C1 segment of cervical spinal cord (tissue), 14 donors: ENCODE data around the gene AMY1C.
"Not testable (repeated sequence)": the region's sequence is repeated elsewhere in the genome, so short reads cannot be mapped to it uniquely, and the experiment has no call there.

Experiments
- DNase-seq, 14 donors: peaks; one replicate each; lab custom pipeline; 2025; lab: John Stamatoyannopoulos, UW

AMY1C gene

DNA sequence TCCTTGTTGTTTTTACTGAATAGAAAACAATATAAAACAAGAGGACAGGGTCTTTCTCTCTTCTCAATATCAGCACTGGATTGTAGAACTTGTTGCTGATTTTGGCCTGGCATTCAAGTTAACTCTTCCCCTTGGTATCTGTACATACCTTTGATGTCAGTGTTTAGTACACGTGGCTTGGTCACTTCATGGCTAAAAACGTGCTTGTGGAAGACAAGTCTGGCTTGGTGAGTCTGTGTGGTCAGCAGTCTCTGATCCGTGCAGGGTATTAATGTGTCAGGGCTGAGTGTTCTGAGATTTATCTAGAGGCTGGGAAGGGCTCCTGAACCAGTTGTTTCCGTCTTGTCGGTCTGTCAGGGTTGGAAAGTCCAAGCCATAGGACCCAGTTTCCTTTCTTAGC, at the start of gene AMY1C:
AMY1C (plus strand) TSS at position 301 of the 400 bp plus-strand sequence. CDS start 572 bp downstream, outside the sequence.
- not testable (repeated sequence) for DNase-seq

DNA sequence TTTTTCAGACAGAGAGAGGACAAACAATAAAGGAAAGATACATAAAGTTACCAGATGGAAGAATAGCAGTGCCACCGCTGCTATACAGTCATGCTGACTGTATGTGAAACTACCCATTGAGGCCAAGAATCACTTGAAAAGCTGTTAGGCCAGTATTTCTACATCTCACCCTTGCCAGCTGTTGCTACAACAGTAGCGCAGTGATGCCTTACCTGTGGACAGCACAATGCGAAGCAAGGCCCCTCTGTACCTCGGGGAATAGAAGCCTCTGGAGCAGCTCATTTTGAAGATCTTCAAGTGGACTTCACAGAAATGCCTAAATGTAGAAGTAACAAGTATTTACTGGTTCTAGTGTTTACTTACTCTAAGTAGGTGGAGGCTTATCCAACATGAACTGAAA, 49.0 kb upstream of the AMY1C start:
- not testable (repeated sequence) for DNase-seq

DNA sequence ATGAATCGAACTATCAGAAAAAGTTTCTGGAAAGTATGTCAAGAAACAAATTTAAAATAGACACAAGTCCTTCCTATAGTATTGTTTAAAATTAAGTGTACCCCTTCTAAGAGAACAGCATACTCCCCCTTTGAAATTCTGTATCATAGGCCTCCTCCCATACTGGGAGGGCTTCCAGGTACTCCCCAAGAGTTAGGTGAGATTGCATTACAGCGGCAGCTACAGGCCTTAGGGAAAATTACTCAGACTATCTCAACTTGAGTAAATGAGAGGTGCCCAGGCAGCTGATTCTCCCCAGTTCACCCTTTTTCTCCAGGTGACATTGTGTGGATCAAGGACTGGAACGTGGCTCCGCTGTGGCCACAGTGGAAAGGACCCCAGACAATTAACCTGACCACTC, 48.4 kb upstream of the AMY1C start:
- not testable (repeated sequence) for DNase-seq

DNA sequence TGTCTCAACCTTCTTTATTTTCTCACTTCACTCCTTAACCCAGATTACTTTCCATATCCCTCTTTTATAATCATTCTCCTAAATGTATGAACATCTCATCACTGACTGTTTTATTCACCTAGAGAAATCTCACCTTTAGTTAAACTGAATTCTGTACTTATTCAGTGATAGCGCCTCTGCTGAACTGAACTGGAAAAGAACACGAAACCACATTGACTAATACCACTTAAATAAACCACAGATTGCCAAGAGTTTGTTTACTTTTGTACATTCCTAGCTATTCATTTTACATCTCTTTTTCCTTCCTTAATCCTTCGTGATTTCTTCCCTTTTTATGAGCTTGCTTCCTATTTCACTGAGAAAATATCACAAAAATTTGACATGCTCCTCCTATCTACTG, 42.0 kb upstream of the AMY1C start:
- DNase-seq: not testable (repeated sequence)

DNA sequence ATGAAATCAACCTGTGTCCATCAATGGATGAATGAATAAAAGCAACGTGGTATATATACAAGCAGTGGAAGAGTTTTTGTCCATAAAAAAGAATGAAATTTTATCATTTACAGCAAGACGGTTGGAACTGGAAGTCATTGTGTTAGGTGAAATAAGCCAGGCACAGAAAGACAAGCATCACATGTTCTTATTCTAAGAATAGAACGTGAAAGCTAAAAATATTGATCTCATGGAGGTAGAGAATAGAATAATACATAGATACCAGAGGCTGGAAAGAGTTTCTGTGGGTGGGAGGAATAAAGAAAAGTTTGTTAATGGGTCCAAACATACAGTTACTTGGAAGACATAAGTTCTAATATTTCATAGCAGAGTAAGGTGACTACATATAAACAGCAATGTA, 39.3 kb upstream of the AMY1C start:
- not testable (repeated sequence) for DNase-seq

DNA sequence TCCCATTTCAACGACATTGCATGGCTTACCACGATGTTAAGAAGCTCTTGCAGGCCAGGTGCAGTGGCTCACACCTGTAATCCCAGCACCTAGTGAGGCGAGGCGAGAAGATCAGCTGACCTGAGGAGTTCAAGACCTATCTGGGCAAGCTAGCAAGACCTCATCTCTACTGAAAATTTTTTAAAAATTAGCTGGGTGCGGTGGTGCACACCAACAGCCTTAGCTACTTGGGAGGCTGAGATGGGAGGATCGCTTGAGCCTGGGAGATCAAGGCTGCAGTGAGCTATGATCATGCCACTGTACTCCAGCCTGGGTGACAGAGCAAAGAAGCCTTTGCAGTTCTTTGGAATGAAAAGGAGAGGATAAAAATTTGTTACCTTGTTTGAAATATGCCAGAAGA, 32.3 kb upstream of the AMY1C start:
- DNase-seq: not testable (repeated sequence)

DNA sequence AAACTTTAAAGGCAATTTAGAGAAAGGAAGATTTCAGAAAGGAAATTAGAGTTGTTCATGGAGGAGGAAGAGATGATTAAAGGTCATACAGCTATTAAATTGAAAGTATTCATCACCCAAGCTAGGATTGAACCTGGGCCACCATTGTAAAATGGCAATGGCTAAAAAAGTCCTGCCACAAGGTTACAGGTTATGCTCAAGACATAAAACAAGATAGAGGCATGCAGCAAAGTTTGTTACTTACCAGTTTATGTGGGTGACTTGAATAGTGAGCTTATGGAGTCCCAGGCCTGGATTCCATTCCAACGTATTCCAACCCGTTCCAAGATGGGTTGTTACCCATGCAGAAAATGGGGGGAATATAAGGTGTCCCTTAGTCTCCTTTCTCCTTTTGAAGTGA, 28.2 kb upstream of the AMY1C start:
- not testable (repeated sequence) for DNase-seq

DNA sequence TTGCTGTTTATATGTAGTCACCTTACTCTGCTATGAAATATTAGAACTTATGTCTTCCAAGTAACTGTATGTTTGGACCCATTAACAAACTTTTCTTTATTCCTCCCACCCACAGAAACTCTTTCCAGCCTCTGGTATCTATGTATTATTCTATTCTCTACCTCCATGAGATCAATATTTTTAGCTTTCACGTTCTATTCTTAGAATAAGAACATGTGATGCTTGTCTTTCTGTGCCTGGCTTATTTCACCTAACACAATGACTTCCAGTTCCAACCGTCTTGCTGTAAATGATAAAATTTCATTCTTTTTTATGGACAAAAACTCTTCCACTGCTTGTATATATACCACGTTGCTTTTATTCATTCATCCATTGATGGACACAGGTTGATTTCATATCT, 14.4 kb upstream of the AMY1C start:
- DNase-seq: not testable (repeated sequence)

DNA sequence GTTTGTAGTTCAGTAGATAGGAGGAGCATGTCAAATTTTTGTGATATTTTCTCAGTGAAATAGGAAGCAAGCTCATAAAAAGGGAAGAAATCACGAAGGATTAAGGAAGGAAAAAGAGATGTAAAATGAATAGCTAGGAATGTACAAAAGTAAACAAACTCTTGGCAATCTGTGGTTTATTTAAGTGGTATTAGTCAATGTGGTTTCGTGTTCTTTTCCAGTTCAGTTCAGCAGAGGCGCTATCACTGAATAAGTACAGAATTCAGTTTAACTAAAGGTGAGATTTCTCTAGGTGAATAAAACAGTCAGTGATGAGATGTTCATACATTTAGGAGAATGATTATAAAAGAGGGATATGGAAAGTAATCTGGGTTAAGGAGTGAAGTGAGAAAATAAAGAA, 11.7 kb upstream of the AMY1C start:
- not testable (repeated sequence) for DNase-seq

DNA sequence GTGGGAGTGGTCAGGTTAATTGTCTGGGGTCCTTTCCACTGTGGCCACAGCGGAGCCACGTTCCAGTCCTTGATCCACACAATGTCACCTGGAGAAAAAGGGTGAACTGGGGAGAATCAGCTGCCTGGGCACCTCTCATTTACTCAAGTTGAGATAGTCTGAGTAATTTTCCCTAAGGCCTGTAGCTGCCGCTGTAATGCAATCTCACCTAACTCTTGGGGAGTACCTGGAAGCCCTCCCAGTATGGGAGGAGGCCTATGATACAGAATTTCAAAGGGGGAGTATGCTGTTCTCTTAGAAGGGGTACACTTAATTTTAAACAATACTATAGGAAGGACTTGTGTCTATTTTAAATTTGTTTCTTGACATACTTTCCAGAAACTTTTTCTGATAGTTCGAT, 5.2 kb upstream of the AMY1C start:
- DNase-seq: not testable (repeated sequence)

DNA sequence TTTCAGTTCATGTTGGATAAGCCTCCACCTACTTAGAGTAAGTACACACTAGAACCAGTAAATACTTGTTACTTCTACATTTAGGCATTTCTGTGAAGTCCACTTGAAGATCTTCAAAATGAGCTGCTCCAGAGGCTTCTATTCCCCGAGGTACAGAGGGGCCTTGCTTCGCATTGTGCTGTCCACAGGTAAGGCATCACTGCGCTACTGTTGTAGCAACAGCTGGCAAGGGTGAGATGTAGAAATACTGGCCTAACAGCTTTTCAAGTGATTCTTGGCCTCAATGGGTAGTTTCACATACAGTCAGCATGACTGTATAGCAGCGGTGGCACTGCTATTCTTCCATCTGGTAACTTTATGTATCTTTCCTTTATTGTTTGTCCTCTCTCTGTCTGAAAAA, 4.7 kb upstream of the AMY1C start:
- DNase-seq: not testable (repeated sequence)

DNA sequence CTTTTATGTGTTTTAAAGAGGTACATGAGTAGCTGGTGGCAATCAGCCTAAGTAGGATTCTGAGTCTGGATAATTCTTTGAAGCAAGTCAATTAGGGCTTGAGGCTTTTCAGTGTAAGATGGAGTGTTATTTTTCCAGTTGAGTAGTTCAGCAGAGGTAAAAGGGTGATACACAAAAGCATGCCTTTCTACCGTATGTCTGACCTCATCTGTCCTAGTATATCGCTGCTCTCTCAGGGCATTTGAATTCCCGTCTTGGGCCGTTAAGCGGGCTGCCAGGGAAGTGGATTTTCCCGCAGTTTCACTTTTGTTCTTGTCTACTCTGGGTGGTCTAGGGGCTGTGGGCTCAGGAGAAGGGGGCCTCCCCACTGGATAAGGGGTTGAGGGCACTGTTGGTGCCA, 1.4 kb upstream of the AMY1C start:
- DNase-seq: not testable (repeated sequence)

DNA sequence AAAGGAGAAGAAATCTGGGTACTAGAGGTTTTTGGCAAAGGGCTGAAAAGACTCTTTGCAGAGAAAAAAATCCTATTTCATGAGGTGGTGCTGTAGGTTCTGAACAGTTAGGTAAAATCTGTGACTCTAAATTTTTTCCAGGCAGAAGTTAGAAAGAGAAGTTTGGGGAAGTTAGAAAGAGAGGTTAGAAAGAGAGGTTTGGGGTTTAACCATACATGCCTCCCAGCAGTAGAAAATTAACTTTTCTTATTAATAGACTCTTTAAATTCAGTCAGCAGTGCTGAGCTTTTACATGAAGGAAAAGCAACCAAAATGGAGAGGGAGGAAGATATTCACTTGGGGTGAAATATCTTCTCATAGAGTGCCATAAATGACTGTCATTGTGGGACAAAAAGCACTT, 12.2 kb downstream of the AMY1C start:
- no peak for DNase-seq

DNA sequence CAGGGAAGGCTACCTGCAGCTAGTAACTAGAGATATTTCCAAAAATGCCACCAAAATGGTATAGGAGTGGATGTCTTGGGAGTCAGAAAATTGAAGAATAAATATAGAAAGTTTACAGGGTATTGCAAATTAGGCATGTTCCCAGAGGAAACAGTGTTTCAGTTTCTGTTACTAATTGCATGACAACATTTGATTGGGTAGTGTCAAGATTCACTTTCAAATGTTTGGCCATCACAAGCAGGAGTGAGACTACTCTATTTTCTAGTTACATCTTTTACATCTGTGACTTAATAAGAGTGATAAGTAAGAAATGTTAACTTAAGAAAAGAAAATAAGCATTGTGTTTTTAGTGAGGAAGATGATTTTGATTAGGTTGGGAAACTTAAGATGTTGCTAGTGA, 30.2 kb downstream of the AMY1C start:
- DNase-seq: no peak

DNA sequence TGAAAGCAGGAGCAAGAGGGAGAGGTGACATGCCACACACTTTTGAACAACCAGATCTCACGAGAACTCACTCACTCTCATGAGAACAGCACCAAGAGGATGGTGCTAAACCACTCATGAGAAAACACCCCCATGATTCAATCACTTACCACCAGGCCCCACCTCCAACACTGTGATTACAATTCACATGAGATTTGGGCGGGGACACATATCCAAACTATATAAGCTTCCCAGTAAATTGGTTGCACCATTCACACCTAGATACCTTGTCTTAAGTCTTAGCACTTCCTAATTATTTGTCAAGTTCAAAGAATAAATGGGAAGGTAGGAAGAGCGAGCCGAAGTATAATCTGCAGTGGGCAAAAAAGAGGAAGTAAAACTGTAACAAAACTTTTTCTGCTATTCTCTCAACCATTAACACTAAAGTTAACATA, 34.3 kb downstream of the AMY1C start:
- no peak for DNase-seq

DNA sequence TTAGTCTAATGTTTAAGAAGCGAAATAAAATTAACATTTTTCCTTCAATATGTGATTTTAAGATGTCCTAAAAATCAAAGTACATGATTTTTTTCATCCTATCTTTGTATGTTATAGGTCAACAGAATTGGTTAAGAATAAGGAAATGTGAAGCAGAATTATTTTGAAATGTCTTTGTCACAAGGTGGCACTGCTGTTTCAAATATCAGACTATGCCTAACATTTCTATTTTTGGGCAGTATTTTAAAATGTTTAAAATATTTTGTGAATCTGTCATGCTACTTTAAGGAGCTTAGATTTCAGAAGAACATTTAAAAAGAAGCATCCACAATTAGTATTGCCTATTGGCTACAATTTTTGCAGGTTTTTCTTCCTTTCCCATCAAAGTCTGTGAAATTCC, 38.7 kb downstream of the AMY1C start:
- no peak for DNase-seq

DNA sequence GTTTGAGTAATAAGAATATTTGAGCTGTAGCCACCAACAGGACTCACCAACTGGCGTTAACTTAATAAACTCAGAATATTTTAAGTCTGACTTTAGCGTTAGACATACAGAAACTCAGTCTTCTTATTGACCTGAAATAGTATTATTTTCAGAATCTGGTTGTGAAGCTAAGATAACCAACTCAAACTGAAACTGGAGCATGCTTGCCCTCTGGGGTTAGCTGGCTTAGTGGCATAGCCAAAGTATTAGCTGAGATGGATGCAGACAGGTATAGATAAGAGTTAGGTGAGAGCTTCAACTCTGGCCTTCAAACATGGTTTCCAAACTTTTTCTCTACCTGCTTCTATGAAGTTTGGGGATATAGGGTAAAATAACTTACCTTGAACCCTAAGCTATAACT, 40.5 kb downstream of the AMY1C start:
- no peak for DNase-seq
